GM21786 (cell line): ENCODE measurements around the gene RAB15.

Experiments used
- ATAC-seq: cut with Tn5 transposase; IDR thresholded peaks from one replicate; pipeline ENCODE4 v1.9.1; 2021; ENCODE audit not compliant: unreplicated experiment

Gene RAB15

DNA sequence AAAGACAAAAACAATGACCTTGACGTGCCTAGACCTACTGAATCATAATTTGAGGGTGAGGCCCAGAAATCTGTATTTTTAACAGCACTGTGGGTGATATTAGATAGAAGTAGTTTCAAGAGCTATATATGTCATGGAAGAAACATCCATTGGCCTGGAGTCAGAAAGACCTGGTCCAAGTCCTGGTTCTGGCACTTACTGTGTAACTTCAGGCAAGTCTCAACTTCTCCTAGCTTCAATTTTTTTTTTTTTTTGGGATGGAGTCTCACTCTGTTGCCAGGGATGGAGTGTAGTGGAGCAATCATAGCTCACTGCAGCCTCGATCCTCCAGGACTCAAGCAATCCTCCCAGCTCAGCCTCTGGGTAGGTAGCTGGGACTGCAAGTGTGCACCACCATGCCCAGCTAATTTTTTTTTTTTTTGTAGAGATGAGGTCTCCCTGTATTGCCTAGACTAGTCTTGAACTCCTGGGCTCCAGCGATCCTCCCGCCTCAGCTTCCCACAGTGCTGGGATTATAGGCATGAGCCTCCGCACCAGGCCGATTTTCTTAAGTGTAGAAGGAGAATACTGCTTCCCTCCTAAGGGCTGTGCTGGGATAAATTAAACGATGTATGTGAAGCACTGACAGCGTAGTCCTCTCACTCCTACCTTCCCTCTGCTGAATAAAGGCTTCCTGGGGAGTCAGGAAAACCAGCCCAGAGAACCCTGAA lies 15.3 kb downstream of the RAB15 start:
- no peak for ATAC-seq

DNA sequence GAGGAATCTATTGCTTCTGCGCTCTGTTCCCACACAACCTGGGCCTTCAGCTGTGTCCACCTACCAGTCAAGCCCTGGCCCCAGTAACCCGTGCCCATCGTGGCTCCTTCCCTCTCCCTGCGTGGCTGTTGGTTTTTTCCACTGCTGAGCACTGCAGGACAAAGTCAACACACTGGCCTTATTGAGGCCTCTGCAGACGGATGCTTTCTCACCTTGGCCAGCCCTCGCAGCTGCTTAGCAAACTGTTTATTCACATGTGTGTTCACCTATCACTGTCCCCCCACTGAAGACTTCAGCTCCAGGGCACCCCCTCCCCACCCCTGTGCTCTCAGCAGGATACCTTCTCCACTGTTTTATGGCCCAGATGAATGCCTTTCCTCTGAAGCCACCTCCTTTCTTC lies 16.8 kb downstream of the RAB15 start:
- no peak for ATAC-seq

DNA sequence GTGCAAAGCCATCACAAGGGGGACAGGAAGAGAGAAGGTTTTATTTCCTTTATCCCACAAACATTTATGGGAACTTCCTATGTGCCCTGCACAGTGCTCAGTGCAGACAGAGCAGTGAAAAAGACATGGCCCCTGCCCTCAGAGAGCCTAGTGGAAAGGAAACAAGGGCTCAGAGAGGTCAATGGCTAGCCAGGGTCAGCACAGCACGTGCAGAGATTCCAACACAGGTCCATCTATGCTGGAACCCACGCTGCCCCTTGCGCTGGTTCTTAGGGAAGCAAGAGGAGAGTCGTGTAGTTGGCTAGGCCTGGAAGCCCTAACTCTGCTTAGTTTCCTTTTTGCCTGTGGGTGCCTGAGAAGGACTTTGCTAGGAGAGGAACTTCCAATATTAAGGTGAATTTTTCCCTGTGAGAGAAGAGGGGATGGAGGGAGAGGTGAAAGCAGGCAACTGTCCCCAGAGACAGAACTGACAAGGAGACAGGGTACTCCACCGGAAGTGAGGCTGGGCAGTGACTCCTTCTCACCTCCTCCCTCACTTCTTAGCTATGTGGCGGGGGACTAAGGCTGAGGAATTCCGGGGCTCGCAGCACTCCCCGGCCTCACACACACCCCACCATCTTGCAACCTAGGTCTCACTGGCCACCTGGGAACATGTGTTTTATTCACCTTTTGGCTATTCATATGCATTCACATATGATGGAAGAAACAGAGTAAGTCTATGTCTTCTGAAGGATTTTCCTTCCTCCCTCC lies 17.5 kb downstream of the RAB15 start:
- ATAC-seq: no peak

DNA sequence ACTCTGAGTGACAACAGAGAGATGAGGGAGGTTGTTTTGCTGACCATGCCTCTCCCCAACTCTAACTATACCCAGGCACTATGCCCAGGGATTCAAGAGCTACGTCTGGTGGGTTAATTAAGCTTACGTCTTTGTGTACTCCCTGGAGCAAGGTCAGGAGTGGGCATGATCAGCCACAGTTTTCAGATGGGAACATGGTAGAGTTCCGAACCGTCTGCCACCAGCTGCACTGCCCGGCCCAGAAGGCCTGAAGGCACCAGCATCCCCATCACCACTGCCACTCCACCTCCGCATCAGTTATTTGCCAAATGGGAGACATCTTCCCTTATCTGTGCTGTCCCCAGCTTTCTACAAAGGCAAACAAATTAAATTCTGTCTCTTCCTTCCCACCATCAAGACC lies 18.5 kb downstream of the RAB15 start:
- ATAC-seq: no peak

DNA sequence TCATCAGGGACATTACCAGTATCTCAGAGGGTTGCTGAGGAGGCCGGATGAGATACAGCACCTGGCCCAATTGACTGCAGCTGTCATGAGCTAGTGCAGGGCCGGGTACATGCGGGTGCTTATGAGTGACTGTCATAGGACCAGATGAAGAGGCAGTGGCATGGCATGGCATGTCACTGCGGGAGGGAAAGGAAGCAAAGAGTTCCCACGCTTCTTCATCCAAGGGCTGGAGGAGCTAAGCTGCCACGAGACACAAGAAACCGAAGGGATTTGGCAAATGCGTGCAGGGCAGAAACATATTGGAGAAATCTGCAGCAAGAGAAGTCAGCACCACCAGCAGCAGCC lies 18.9 kb downstream of the RAB15 start:
- no peak for ATAC-seq

DNA sequence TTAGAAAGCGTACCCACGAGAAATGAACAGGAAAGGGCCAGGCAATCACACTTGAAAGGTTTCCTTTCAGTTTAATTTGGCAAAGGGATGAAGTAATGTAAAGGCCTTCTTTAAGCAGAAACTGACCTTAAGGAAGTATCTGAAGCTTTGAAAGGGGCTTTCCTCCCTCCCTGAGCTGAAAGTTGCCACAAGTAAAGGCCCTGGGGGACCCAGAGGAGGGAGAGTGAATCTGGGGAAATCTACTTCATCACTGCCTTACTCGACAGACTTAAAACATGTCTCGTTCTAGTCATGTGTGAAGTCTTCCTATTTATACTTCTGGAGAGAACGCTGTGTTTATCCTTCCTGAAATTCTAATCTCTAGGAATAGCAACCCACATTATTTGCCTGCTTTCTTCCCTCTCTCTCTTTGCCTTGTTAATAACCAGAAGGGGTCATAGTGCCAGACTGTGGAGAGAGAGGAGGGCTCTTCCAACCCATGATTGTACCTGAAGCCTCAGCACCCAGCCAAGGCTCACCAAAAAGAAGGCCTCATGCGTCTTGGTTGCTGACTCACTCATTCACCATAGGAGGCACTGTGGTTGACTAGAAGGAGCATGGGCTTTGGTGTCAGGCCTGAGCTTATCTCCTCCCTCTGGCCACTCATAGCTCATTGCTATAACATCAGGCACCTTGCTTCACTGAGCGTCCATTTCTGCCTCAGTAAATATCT lies 19.4 kb downstream of the RAB15 start:
- peak; percentile 60 for ATAC-seq

DNA sequence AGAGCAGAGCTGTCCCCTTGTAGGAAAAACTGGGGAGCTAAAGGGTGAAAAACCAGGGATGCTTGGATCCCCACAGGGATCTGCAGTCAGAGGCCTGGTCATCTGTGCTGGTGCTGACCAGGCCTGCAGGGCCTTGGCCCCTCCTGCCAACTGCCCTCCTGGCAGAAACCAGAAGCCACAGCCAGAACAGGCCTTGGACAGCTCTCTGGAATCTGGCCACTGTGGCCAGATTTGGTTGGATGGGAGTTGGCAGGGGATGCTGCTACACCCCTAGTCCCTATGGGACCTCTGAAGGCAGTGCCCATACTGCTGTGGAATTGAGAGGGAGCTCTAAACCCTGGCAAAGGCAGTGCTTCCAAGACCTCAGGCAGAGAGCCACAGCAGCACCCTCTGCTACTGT lies 20.4 kb downstream of the RAB15 start:
- no peak for ATAC-seq

DNA sequence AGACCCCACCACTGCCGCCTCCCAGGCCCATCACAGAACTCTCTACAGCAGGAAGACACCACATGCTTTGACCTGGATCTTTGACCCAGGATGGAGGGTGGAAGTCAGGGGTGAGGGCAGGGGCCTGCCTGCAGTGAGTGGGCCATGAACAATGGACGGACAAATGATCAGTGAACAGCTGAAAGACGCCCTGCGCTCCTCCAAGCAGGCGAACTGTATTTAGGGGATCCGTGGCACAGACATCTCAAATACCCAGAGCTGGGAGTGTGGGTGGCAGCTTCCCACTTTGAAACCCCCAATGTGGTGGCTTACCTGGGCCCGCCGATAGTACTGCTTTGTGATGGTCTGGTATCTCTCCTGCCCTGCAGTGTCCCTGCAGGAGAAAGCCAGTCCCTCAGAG lies 20.8 kb downstream of the RAB15 start:
- ATAC-seq: no peak

DNA sequence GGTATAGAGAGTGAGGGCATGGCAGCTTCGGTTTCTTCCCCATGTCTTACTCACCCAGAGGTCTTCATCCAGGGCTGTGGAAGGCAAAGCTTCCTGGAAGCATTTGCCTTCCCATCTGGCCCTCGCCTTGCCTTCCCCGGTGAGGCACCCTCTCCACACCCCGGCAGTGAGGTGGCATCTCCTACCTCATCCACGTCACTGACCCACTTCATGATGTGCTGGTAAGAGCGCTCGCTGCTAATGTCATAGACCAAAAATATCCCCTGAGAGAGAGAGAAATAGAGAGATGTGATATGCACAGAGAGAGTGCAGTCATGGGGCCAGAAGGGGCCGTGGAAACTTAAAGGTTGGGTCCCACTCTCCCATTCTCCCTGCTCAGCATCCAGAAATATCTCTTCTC lies 21.2 kb downstream of the RAB15 start:
- no peak for ATAC-seq

DNA sequence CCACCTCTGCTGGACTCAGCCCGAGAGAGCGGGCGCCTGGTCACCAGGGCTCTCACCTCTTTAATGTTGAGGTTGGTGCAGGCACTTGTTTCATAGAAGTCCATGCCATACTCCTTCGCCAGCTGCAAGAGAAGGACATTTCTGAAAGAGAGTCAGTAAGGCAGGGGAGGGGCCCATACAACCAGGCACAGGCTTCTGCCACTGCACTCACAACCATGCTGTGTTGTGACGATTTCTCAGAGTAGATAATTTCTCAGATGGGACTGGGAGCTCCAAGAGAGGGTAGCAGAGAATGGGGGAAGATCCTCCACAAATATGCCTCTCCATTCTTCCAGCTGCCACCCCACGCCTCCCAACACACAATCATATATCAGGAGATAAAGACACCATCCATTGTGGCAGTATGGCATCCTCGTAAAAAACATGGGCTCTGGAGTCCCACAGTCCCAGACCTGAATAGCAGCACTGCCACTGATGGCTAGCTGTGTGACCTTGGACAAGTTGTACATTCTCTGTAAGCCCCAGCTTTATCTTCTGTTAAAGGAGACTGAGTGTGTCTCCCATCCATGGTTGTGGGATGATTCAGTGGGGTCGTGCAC lies 23.4 kb downstream of the RAB15 start:
- ATAC-seq: no peak

DNA sequence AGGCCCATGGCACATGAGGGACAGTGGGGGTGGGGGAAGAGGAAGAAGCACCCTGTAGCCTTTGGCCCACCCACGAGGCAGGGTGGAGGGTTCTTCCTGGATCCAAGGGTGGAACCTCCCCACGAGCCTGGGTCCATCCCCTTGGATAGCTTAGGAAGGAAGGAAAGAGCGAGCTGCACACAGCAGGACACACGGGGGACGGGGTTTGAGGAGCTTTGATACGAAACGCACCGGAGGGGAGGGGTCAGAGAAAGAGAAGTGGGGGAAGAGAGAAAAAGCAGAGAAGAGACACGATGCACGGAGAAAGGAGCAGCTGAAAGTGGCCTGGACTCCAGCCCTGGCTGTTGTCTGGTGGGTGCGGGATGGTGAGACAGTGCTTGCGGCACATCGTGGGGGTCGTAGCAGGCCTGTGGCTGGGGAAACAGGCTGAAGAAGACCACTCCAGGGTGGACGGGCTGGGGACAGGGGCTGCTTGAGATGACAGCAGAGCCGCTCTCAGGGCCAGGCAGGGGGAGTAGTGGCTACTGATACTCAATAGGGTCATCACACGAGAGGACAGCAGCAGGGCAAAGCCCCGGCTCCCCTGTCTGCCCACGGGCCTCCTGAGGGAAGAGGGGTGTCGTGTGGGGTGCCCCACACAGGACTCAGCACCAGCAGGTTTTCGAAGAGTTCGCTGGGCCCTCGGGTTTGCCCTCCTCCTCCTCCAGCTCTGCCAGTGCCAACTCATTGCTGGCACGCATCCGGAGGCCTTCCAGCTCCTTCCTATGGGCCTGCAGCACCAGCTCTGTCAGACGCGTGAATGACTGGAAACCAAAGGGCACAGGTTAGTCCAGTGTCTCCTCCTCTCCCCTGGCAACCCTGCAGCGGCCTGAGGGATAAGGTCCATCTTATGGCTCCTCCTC lies 24.2 kb downstream of the RAB15 start:
- ATAC-seq: no peak

DNA sequence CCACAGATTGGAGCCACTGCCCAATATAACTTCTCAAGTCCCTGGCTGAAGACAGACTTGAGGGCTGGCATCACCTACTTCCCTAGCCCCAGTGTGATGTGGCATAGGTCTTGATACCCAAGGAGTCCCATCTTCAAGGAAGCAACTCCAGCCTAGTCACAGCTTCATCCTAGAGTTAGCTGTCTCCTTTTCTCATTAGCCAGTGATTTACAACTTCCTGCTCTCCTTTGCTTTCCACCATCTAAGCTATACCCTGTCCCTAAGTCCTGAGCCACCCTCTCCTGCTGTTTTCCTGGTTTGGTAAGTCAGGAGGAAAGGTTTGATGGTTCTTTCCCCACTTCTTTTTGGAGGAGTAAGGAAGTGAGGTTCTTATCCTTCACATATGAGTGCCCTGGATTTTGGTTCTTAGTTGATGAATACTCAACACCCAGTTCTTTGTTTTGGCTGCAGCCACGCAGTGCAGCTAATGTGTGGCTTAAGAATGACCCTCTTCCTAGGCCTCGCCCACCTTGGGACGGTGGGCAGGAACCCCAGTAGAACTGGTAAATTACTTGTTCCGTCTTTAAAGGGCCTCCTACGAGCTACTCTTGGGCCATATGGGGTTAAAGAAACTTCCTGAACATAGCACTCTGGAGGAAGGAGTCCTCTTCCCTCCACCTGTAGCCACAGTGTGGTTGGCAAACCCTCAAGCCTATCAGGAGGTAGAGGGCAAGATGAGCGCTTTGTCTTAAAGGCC lies 25.7 kb downstream of the RAB15 start:
- ATAC-seq: no peak

DNA sequence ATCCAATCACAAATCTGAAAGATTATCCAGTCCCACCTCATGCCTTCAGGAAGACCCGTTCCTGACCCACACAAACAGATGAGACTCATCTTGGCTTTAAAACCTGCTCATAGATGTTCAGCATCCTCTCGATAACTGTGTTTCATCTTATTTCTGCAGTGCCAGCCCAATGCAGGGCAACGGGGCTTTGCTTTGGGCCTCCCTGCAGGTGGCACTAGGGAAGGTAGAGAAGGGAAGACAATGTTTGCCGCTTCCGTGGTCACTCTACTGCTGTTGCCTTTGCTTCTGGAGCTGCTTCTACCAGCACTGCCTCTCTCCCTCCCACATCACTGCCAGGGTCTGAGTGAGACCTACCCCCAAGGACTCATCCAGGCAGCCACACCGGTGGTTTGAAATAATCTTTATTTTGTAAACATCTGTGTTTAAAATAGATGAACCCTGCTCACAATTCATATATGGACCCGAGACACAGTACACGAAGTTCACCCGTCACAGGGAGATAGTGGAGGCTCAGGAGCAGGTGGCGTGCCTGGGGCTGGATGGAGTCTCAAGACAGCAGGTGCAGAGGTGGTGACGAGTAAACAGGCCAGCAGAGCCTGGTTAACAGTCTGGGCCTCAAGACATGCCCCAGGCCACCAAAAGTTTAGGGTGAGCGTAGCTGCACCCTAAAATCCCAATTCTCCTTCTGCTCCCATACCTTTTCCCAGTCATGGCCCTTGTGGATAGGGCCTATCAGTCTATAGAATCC lies 26.5 kb downstream of the RAB15 start:
- no peak for ATAC-seq

DNA sequence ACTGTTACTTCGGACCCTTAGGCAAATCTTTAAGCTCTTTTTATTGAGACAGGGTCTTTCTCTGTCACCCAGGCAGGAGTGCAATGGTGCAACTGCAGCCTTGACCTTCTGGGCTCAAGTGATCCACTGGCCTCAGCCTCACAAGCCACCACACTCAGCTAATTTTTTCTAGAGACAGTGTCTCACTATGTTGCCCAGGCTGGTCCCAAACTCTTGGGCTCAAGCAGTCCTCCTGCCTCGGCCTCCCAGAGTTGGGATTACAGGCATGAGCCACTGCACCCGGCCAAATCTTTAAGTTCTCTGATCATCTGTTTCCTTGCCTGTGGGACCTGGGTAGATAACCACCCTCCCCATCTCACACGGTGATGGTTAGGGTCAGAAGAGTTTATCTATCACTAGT lies 27.3 kb downstream of the RAB15 start:
- ATAC-seq: no peak

DNA sequence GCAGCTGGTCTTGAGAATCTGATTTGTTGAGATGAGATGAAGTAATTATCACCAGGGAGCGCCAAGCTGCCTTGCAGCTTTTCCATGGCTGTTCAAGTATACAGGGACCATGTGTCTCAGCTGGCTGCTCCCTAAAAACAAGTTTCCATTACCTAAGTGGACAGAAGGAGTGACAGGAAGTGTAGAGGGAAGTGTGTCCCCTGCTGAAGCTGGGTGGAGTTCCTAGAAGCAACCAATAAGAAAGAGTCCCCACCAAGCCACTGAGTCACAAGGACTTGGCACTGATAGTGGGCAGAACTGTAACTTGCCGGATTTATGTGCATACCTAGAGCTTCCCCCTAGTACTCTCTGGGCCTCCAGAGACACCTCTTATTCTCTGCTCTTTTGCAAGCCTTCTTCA lies 28.1 kb downstream of the RAB15 start:
- no peak for ATAC-seq

DNA sequence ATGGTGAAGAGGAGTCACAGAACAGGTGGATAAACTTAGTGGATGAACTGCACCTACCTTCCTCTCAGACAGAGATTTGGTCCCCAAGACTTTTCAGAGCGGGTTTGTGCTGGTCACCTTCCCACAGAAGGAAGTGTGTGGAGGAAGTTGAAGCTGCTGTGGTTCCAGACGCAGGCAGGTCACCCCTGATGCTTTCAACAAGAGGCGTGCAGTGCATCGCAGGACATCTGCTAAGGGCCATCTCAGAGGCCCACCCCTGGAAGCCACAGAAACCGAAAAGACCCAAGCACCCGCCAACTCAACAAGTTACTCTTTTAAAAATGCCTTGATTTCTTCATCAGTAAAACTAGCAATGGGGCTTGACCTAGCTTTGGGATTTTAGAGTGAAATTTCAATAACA lies 28.6 kb downstream of the RAB15 start:
- ATAC-seq: no peak

DNA sequence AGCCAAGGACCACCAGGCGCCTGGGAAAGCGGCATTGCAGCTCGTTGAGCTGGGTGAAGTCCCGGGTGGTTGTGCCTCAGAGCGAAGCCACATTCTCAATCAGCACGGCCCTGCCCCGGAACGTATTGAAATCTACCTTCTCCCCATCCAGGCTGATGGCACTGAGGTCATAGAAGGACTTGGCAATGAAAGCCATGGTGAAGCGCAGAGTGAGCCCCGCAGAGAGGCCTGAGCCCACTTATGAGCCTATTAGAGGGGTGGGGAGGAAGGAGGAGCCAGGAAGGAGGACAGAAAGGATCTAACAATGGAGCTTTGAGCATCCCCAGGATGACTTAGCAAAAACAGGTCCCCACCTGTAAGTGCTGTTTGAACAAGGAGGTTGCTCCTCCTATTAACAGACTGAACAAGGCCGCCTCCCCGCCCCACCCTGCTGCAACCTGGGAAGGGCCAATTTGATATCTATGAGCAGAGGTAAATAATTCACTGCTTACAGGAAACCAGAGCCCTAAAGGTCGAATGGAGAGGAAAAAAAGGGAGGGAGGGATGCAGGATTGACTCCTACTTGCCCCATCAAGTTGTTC lies 29.5 kb downstream of the RAB15 start, which contains the start of gene GPX2:
TSS of gene GPX2 (minus strand) at position 215 of the 581 bp plus-strand sequence. CDS start at position 196, 19 bp downstream.
- ATAC-seq: no peak

DNA sequence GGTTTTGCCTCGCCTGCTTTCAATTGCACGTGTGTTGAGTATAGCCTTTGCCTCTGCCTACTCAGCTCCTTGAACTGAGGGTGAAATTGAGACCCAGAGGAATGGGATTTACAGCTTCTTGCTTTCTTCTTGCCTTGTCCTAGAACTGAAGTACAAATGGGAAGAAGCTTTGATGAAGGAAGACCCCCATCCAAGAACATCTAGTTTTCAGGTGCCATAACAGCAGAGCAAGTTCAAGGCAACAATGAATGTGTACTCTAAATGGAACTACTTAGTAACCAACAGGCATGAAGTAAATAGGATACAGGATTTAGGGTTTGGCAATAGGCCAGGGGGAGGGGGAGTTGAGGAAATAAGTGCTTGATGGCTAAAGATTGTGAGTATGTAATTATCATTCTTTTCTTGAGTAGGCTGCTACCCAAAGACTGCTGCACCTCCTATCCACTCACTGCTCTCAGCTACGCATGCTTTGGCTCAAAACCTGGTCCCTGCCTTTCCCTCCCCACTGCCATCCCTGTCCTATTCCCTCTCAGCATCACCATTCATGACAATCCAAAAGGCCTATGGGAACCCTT lies 31.7 kb downstream of the RAB15 start:
- ATAC-seq: no peak

DNA sequence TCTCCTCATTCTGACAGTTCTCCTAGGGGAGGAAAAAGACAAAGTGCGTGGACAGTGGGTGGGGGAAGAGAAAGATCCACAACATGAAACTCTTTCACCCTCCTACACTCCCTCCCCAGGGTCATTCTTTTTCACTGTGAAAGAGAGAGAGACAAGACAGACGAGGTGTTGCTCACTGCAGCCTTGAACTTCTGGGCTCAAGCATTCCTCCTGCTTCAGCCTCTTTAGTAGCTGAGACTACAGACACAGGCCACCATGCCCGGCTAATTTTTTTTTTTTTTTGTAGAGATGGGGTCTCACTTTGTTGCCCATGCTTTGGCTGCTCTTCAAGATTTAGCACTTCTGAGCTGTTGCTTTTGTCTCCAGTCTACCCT lies 32.3 kb downstream of the RAB15 start:
- no peak for ATAC-seq
